Calu3 (cell line): ENCODE results near the gene ATXN2. TPM values are rescaled to one million over a fixed set of nuclear protein-coding genes. Genes with fewer than 3 reads are reported as not detected.
"Not testable (repeated sequence)": the region's sequence is repeated elsewhere in the genome, so short reads cannot be mapped to it uniquely, and the experiment has no call there.

Source experiments
- BruUV-seq: library from RNA; stranded (reverse); fragments of 400-500 nt; replicated peaks from 2 replicates; lab custom pipeline; 2021; lab: Mats Ljungman, UMichigan
- CTCF ChIA-PET: fragments of 300-600 bp; sonication (Branson Sonifier 250); formaldehyde crosslinking; loops from one replicate; lab custom pipeline; 2022; ENCODE audit warnings: antibody characterized with exemption; lab: Charles Lee
- DNase-seq: peaks from one replicate; pipeline ENCODE4 v3.0.0; 2022
- H3K27ac Mint-ChIP-seq: one replicate; pipeline ENCODE4 v1.8.0; 2022; ENCODE audit warnings: mixed read lengths; ENCODE audit not compliant: unreplicated experiment
- H3K27me3 Mint-ChIP-seq: one replicate; pipeline ENCODE4 v1.8.0; 2022; ENCODE audit warnings: mixed read lengths; ENCODE audit not compliant: unreplicated experiment
- H3K36me3 Mint-ChIP-seq: one replicate; pipeline ENCODE4 v1.8.0; 2022; ENCODE audit warnings: mild to moderate bottlenecking, moderate library complexity, mixed read lengths; ENCODE audit not compliant: insufficient read depth, unreplicated experiment
- H3K4me1 Mint-ChIP-seq: one replicate; pipeline ENCODE4 v1.8.0; 2022; ENCODE audit warnings: mild to moderate bottlenecking, low read depth, mixed read lengths; ENCODE audit not compliant: unreplicated experiment
- H3K4me3 Mint-ChIP-seq: one replicate; pipeline ENCODE4 v1.8.0; 2022; ENCODE audit warnings: mild to moderate bottlenecking, low read depth, moderate library complexity, mixed read lengths; ENCODE audit not compliant: unreplicated experiment
- H3K9me3 Mint-ChIP-seq: one replicate; pipeline ENCODE4 v1.8.0; 2022; ENCODE audit warnings: low read depth, mixed read lengths; ENCODE audit not compliant: unreplicated experiment
- CTCF ChIP-seq: fragments of 200-600 bp; IDR thresholded peaks from one replicate; pipeline ENCODE4 v1.8.0; 2022; ENCODE audit warnings: antibody characterized with exemption; ENCODE audit not compliant: unreplicated experiment
- intact Hi-C: fragments of 100-400 bp; cut with micrococcal nuclease; formaldehyde crosslinking; loops from one replicate; pipeline ENCODE4 v1.10.0; 2022; ENCODE audit not compliant: unreplicated experiment
- total RNA-seq: library from RNA; stranded (reverse); gene quantifications from 2 replicates; pipeline ENCODE4 v1.2.3, GENCODE V29; 2022

The ATXN2 gene
- total RNA-seq, 1 experiment from 2014 or later, result 123 TPM

GRCh38 chr12:111616177-111616623 lies 17.1 kb upstream of the ATXN2 start:
- no peaks in the 10 kb centered on the region for H3K36me3 Mint-ChIP-seq
- no TSS peak for BruUV-seq
- no peak overlapping the region for H3K27ac Mint-ChIP-seq
- no peaks in the 10 kb centered on the region for H3K4me1 Mint-ChIP-seq
- DNase-seq, result no peak
- H3K27me3 Mint-ChIP-seq, result no peaks in the 10 kb centered on the region
- H3K4me3 Mint-ChIP-seq, result no peak overlapping the region
- TF ChIP-seq CTCF, result no peak
- H3K9me3 Mint-ChIP-seq, result peaks cover 2% of the 10 kb centered on the region
- intact Hi-C loops, result no loop called here
- CTCF ChIA-PET, result no interaction called here

DNA sequence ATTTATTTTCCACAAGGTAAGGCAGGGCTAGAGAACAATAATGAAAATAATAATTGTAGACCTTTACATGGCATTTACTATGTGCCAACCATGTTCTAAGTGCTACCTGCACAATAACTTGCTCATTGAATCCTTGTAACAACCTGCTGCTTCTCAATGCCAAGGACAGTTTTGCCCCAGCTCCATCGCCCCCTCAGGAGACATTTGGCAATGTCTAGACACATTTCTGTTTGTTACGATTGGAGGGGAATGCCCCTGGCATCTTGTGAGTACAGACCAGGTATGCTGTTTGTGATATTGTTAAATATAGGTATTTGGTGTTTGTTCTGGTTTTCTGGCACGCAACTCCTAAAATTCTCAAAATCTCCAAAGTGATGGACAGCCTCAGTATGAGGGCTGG lies 8.1 kb upstream of the ATXN2 start:
- BruUV-seq, result no TSS peak
- intact Hi-C loops, result no loop called here
- no peaks in the 10 kb centered on the region for H3K27me3 Mint-ChIP-seq
- no peak for TF ChIP-seq CTCF
- H3K27ac Mint-ChIP-seq, result no peak overlapping the region
- DNase-seq, result no peak
- H3K9me3 Mint-ChIP-seq, result no peaks in the 10 kb centered on the region
- no peaks in the 10 kb centered on the region for H3K4me1 Mint-ChIP-seq
- CTCF ChIA-PET, result no interaction called here
- no peaks in the 10 kb centered on the region for H3K36me3 Mint-ChIP-seq
- no peak overlapping the region for H3K4me3 Mint-ChIP-seq

DNA sequence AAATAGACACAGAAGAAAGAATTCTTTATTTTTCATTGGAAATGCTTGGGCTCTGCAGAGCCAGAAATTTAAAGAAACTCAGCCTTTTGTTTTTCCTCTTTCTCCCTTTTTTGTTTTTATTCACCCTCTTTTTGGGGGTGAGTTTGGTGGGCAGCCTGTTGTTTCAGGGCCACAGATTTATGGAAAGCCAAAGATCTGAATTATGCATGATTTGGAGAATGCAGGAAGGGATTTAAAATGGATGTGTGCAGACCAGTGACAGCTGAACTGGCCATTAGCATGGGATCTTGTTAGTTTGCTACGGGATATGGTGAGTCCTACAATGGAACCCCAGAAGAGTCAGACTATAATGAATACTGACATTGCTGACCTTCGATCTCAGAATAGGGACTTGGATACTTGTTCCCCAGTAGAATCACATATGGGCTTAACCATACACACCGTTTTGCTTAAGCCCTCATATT lies 7.7 kb upstream of the ATXN2 start:
- no TSS peak for BruUV-seq
- Mint-ChIP-seq H3K4me1 (no peaks in the 10 kb centered on the region), H3K36me3 (no peaks in the 10 kb centered on the region), H3K4me3 (no peak overlapping the region), H3K27ac (no peak overlapping the region), H3K27me3 (no peaks in the 10 kb centered on the region), H3K9me3 (no peaks in the 10 kb centered on the region)
- no peak for TF ChIP-seq CTCF
- CTCF ChIA-PET, result interaction anchor here (0.7 kb wide), 1 partner anchor 1606 kb away, joined by 12 read pairs; no protein-coding TSS in a partner anchor
- no peak for DNase-seq
- intact Hi-C loops, result no loop called here

- Mint-ChIP-seq H3K27me3 (no peaks in the 10 kb centered on the region), H3K4me1 (no peaks in the 10 kb centered on the region), H3K4me3 (no peak overlapping the region), H3K36me3 (no peaks in the 10 kb centered on the region), H3K9me3 (no peaks in the 10 kb centered on the region), H3K27ac (no peak overlapping the region)
- intact Hi-C loops, result no loop called here
- DNase-seq, result no peak
- CTCF ChIA-PET, result interaction anchor here (0.7 kb wide), 1 partner anchor 1605 kb away, joined by 12 read pairs; no protein-coding TSS in a partner anchor
- no peak for TF ChIP-seq CTCF
- BruUV-seq, result no TSS peak
Measured at GRCh38 chr12:111605911-111606766, 7.0 kb upstream of the ATXN2 start.

DNA sequence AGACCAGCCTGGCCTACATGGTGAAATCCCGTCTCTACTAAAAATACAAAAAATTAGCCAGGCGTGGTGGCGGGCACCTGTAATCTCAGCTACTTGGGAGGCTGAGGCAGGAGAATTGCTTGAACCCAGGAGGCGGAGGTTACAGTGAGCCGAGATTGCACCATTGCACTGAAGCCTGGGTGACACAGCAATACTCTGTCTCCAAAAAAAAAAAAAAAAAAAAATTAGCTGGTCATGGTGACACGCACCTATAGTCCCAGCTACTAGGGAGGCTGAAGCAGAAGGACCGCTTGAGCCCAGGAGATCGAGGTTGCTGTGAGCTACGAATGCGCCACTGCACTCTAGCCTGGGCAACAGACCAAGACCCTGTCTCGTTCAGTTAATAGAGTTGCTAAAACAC lies 3.7 kb upstream of the ATXN2 start:
- DNase-seq, H3K4me1 Mint-ChIP-seq, H3K27ac Mint-ChIP-seq, intact Hi-C loops, H3K27me3 Mint-ChIP-seq, BruUV-seq, H3K4me3 Mint-ChIP-seq, CTCF ChIA-PET, H3K9me3 Mint-ChIP-seq: not testable (repeated sequence)
- peaks cover 26% of the 10 kb centered on the region for H3K36me3 Mint-ChIP-seq
